Activated CD8-positive, alpha-beta memory T cell treated with anti-CD3 and anti-CD28 coated beads, Interleukin-2, amount 50 U/mL, for 48 hours (primary cell): ENCODE data around the gene NT5E.
"Not testable (repeated sequence)": the region's sequence is repeated elsewhere in the genome, so short reads cannot be mapped to it uniquely, and the experiment has no call there.

ENCODE experiments used
- DNase-seq: peaks from one replicate; pipeline ENCODE4 v3.0.0-alpha.2; 2020

Gene NT5E

DNA sequence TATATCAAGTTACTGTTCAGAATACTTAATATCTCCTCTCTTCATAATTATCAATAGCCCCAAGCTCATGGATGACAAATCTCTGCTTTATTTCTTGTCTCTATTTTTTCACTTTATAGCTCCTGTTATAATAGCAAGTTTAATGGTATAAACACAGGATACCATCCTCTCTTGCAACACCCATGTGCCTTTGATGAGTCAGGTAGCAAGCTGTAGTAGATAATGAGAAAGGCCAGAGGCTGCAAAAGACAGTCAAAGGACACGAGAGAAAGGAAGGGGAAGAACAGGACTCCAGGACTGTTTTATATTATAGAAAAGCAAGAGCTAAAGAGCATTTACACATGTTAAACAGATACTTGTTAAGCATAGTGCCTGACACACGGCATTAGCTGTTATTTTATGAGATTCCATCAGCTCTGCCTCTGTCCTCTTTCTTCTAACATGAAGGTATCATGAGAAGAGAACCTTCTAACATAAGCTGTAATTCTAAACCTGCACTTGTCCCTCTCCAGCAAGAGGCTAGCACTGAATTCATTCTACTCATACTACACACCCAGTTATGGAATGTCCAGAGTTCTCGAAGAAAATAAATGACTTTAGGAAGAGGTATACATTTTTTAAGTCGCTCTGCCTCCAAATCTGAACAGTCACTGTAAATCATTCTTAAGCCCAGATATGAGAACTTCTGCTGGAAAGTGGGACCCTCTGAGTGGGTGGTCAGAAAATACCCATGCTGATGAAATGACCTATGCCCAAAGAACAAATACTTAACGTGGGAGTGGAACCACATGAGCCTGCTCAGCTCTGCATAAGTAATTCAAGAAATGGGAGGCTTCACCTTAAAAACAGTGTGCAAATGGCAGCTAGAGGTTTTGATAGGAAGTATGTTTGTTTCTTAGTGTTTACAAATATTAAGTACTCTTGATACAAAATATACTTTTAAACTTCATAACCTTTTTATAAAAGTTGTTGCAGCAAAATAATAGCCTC, 45.0 kb downstream of the NT5E start:
- DNase-seq: no peak

DNA sequence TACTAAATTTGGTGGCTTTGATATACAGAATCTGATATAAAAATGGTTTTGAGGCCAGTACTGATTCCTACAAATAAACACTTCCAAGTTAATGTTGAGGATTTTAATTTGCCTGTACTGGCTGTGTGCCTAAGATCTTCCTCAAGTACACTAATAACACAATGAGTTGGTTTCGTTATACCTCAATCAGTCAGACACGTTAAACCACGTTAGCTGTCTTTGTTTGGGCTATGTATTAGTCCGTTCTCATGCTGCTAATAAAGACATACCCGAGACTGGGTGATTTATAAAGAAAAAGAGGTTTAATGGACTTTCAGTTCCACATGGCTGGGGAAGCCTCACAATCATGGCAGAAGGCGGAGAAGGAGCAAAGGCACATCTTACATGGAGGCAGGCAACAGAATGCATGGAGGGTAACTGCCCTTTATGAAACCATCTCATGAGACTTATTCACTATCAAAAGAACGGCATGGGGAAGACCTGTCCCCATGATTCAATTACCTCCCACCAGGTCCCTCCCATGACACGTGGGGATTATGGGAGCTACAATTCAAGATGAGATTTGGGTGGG, 46.2 kb downstream of the NT5E start:
- no peak for DNase-seq

GRCh38 chr6:85496856-85497255, 47.0 kb downstream of the NT5E start:
- DNase-seq: no peak

DNA sequence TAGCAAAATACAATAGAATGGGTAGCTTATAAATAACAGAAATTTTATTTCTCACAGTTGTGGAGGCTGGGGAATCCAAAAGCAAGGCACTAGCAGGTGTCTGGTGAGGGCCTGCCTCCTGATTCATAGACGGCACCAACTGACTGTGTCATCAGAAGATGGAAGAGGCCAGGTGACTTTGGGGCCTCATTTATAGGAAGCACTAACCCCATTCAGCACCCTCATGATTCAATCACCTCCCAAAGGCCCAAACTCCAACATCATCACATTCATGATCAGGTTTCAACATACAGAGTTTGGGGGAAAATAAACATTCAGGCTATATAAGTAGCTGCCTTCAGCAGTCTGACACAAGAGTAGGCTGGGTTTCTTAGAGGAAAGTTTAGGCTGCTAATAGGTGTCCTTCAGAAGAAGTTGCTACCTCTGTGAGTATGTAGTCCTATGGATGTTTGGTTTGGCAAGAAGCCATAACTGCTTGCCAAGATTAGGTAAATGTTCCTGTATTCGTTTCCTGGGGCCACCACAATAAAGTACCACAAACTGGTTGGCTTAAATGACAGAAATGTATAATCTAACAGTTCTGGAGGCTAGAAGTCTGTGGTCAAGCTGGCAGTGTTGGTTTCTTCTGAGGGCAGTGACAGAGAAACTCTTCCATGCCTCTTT, 48.8 kb downstream of the NT5E start:
- no peak for DNase-seq

DNA sequence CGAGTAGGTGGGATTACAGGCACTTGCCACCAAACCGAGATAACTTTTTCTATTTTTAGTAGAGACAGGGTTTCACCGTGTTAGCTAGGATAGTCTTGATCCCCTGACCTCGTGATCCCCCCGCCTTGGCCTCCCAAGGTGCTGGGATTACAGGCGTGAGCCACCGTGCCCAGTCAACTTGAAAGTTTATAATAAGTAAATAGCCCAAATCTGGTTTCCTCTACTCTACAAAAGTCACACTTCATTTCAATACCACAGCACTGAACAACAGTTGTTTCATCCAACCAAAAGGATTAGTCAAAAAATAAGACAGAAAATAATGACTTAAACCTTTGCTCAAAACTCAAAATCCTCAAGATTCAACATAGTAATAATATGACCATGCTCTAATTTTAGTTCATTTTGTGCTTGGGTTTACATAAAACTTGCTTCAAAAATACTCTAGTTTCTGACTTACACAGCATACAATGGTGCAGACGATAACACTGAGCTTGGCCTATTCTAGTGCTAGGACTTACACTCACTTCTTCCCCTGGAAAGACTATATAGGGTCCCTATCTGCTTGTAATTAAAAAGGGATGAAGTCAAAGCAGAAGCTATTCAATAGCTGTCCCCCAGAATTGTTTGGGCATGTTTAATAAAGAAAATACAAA, 56.7 kb downstream of the NT5E start:
- DNase-seq: no peak

GRCh38 chr6:85516168-85516567, 66.3 kb downstream of the NT5E start:
- DNase-seq: no peak

GRCh38 chr6:85524281-85524680, 74.4 kb downstream of the NT5E start:
- DNase-seq: not testable (repeated sequence)

DNA sequence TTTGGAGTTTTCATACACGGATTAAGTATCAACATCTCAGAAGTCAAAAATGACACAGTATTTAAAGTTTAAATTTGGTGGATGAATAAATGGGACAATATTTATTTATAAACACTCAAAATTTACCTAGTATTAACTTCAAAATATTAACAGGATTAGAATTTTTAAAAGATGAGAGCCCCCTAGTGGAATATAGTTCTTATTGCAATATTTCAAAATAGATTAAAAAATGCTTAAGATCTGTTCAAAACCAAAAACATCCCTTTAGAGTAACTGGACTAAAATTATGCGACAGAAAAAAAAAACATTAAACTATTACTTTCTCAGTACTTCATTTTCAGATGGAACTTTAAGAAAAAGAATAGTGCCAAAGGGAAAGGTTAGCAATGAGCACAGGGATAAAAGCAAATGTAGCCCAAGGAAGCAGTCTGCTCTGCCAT, 87.2 kb downstream of the NT5E start:
- no peak for DNase-seq

- DNase-seq: no peak
These were observed 94.9 kb downstream of the NT5E start for GRCh38 chr6:85544776-85545175.
